ENCODE measurements around the gene CNOT4. TPM values are rescaled to one million over a fixed set of nuclear protein-coding genes. Genes with fewer than 3 reads are reported as not detected.

Gene CNOT4
- total RNA-seq, 1 donor from 2014 or later, result 16.2 TPM

DNA sequence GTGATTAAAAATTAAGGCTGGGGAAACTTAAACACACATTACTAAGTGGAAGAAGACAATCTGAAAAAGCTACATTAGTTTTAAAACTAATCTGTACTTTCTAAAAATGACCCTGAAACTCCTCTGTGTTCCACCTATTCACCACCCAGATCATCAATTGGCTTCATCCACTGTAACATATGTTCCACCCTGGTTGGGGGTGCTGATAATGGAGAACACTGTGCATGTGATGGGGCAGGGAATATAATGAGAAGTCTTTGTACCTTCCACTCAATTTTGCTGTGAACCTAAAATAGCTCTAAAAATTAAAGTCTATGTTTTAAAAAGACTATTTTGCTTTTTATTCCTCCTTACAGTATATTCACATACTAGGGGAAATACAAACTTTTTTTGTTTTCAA lies 132.7 kb downstream of the CNOT4 start:
- no peak overlapping the region for H3K9ac ChIP-seq (ENCODE audit: low read depth in 1 of 3, low read length in 3 of 3)
- no peaks in the 10 kb centered on the region for H3K27me3 ChIP-seq (ENCODE audit: control insufficient read depth in 3 of 3, insufficient read depth in 3 of 3, low read length in 3 of 3)
- H3K27ac ChIP-seq (ENCODE audit: low read depth, low read length), result no peak overlapping the region
- H3K4me1 ChIP-seq (ENCODE audit: control insufficient read depth in 3 of 3, insufficient read depth in 3 of 3, low read length in 3 of 3), result no peaks in the 10 kb centered on the region
- H3K9me3 ChIP-seq (ENCODE audit: control insufficient read depth in 3 of 3, low read length in 3 of 3), result no peaks in the 10 kb centered on the region
- H3K4me3 ChIP-seq (ENCODE audit: low read length in 3 of 3), result no peak overlapping the region
- H3K36me3 ChIP-seq (ENCODE audit: control insufficient read depth in 3 of 3, insufficient read depth in 3 of 3, low read length in 3 of 3), result peaks cover 0 to 2% (median 0%) of the 10 kb centered on the region in 3 donors

DNA sequence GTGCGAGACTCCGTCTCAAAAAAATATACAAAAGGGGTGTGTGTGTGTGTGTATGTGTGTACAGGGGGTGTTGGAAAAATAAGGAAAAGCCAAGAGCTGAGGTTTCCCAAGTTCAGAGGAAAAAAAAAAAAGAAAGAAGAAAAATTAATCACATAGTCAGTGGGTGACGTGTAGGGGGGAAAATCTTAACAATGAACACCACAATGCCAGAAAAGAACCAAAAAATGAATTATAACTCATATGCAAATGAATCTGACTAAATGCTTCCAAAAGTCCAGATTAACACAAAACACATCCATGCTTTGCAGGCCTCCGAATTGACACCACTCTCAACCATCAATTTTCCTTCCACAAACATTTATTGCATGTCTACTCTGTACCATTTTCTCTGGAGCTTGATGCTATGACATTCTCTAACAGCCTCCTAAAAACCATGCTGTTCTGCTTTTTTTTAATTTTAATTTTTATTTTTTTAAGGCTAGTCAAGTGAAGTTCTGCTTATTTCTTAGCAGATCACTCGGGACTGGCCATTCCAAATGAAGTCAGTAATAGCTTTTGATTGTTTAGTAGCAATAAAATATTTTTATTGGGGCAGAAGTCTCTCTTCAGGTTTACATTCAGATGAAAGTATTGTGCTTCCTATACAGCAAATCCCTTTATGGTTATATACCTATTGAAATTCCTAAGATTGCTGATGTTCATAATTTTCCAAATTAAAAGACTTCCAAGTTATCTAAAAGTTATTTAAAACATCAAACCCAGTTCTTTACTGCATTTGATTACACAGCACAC lies 133.8 kb downstream of the CNOT4 start:
- H3K4me3 ChIP-seq (ENCODE audit: low read length in 3 of 3), result no peak overlapping the region
- H3K4me1 ChIP-seq (ENCODE audit: control insufficient read depth in 3 of 3, insufficient read depth in 3 of 3, low read length in 3 of 3), result no peaks in the 10 kb centered on the region
- H3K9ac ChIP-seq (ENCODE audit: low read depth in 1 of 3, low read length in 3 of 3), result no peak overlapping the region
- no peaks in the 10 kb centered on the region for H3K36me3 ChIP-seq (ENCODE audit: control insufficient read depth in 3 of 3, insufficient read depth in 3 of 3, low read length in 3 of 3)
- H3K9me3 ChIP-seq (ENCODE audit: control insufficient read depth in 3 of 3, low read length in 3 of 3), result no peaks in the 10 kb centered on the region
- no peaks in the 10 kb centered on the region for H3K27me3 ChIP-seq (ENCODE audit: control insufficient read depth in 3 of 3, insufficient read depth in 3 of 3, low read length in 3 of 3)
- no peak overlapping the region for H3K27ac ChIP-seq (ENCODE audit: low read depth, low read length)

DNA sequence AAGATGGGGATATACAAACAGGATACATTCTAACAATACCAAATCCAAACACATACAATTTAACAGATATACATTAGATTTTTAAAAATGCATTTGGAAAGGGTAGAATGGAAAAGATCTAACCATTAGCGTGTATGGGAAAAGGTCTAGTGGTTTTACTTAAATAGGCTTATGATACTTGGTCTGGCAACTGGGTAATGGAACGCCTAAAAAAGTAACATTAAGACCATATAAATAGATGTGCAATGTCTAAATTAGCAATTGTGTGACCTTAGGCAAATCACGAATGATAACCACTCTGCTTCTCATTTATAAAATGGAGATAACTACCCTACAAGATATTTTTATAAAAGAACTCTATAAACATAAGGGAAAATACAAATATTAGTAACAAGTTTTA lies 135.2 kb downstream of the CNOT4 start:
- Histone ChIP-seq H3K9me3 (ENCODE audit: control insufficient read depth in 3 of 3, low read length in 3 of 3) (no peaks in the 10 kb centered on the region), H3K4me3 (ENCODE audit: low read length in 3 of 3) (no peak overlapping the region), H3K9ac (ENCODE audit: low read depth in 1 of 3, low read length in 3 of 3) (no peak overlapping the region), H3K27ac (ENCODE audit: low read depth, low read length) (no peak overlapping the region), H3K4me1 (ENCODE audit: control insufficient read depth in 3 of 3, insufficient read depth in 3 of 3, low read length in 3 of 3) (no peaks in the 10 kb centered on the region), H3K36me3 (ENCODE audit: control insufficient read depth in 3 of 3, insufficient read depth in 3 of 3, low read length in 3 of 3) (no peaks in the 10 kb centered on the region), H3K27me3 (ENCODE audit: control insufficient read depth in 3 of 3, insufficient read depth in 3 of 3, low read length in 3 of 3) (no peaks in the 10 kb centered on the region)

DNA sequence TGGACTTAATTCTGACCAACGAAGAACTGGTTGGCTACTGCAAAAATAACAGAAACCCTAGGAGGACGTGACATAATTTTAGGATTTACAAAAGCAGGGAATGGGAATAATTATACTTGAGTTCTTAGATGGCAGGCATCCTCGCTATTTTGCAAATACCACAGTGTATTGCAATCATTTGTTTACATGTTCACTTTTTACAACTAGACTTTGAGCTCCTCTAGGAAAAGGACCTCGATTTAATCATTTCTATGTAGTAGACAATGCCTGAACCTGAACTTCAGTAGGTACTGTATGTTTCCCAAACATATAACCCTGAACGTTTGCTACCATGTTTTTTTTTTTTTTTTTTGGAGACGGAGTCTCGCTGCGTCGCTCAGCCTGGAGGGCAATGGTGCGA lies 137.7 kb downstream of the CNOT4 start:
- H3K9ac ChIP-seq (ENCODE audit: low read depth in 1 of 3, low read length in 3 of 3), result no peak overlapping the region
- no peak overlapping the region for H3K27ac ChIP-seq (ENCODE audit: low read depth, low read length)
- H3K4me1 ChIP-seq (ENCODE audit: control insufficient read depth in 3 of 3, insufficient read depth in 3 of 3, low read length in 3 of 3), result peaks cover 0 to 2% (median 0%) of the 10 kb centered on the region in 3 donors
- H3K4me3 ChIP-seq (ENCODE audit: low read length in 3 of 3), result no peak overlapping the region
- H3K36me3 ChIP-seq (ENCODE audit: control insufficient read depth in 3 of 3, insufficient read depth in 3 of 3, low read length in 3 of 3), result no peaks in the 10 kb centered on the region
- H3K9me3 ChIP-seq (ENCODE audit: control insufficient read depth in 3 of 3, low read length in 3 of 3), result no peaks in the 10 kb centered on the region
- no peaks in the 10 kb centered on the region for H3K27me3 ChIP-seq (ENCODE audit: control insufficient read depth in 3 of 3, insufficient read depth in 3 of 3, low read length in 3 of 3)

DNA sequence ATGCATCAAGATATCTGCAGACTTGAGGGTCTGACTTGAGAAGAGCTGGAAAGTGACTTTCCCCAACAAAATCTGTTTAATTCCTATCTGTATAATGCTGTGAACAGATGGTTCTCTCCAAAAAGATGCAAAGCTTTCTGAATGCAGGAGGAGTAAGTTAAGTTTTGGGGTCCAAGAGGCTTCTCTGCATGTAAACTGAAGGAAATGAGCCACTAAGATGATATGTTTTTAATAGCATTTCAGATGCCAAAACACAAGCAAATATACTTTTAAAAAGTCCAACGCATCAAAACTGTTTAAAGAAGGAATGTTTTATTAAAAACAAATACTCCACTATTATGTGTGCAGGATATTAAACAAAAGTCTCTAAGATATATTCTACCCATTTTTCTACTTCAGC lies 139.2 kb downstream of the CNOT4 start:
- Histone ChIP-seq H3K4me1 (ENCODE audit: control insufficient read depth in 3 of 3, insufficient read depth in 3 of 3, low read length in 3 of 3) (peaks cover 5 to 11% (median 5%) of the 10 kb centered on the region in 3 donors), H3K4me3 (ENCODE audit: low read length in 3 of 3) (no peak overlapping the region), H3K27me3 (ENCODE audit: control insufficient read depth in 3 of 3, insufficient read depth in 3 of 3, low read length in 3 of 3) (no peaks in the 10 kb centered on the region), H3K9me3 (ENCODE audit: control insufficient read depth in 3 of 3, low read length in 3 of 3) (no peaks in the 10 kb centered on the region), H3K36me3 (ENCODE audit: control insufficient read depth in 3 of 3, insufficient read depth in 3 of 3, low read length in 3 of 3) (no peaks in the 10 kb centered on the region), H3K9ac (ENCODE audit: low read depth in 1 of 3, low read length in 3 of 3) (no peak overlapping the region), H3K27ac (ENCODE audit: low read depth, low read length) (no peak overlapping the region)

DNA sequence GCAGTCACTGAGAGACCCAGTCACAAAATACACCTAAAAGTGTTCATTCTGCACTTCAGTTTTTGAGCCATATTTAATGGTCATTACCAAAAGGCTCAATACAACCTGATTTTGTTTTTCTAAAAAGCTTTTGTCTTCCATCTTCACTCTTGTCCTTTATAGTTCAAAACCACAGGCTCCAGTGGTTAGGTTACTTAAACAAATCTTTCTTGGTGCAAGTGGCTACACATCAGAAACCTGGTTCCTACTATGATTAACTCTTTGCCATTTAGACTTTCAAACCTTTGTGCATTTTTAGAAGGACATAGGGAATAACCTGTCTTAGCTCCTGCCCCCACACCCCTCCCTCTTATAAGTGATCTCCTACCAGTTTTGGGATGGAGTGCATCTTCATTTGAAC lies 140.5 kb downstream of the CNOT4 start:
- Histone ChIP-seq H3K36me3 (ENCODE audit: control insufficient read depth in 3 of 3, insufficient read depth in 3 of 3, low read length in 3 of 3) (no peaks in the 10 kb centered on the region), H3K27me3 (ENCODE audit: control insufficient read depth in 3 of 3, insufficient read depth in 3 of 3, low read length in 3 of 3) (no peaks in the 10 kb centered on the region), H3K4me1 (ENCODE audit: control insufficient read depth in 3 of 3, insufficient read depth in 3 of 3, low read length in 3 of 3) (peaks cover 5 to 11% (median 6%) of the 10 kb centered on the region in 3 donors), H3K9me3 (ENCODE audit: control insufficient read depth in 3 of 3, low read length in 3 of 3) (no peaks in the 10 kb centered on the region), H3K4me3 (ENCODE audit: low read length in 3 of 3) (no peak overlapping the region), H3K9ac (ENCODE audit: low read depth in 1 of 3, low read length in 3 of 3) (no peak overlapping the region), H3K27ac (ENCODE audit: low read depth, low read length) (no peak overlapping the region)

DNA sequence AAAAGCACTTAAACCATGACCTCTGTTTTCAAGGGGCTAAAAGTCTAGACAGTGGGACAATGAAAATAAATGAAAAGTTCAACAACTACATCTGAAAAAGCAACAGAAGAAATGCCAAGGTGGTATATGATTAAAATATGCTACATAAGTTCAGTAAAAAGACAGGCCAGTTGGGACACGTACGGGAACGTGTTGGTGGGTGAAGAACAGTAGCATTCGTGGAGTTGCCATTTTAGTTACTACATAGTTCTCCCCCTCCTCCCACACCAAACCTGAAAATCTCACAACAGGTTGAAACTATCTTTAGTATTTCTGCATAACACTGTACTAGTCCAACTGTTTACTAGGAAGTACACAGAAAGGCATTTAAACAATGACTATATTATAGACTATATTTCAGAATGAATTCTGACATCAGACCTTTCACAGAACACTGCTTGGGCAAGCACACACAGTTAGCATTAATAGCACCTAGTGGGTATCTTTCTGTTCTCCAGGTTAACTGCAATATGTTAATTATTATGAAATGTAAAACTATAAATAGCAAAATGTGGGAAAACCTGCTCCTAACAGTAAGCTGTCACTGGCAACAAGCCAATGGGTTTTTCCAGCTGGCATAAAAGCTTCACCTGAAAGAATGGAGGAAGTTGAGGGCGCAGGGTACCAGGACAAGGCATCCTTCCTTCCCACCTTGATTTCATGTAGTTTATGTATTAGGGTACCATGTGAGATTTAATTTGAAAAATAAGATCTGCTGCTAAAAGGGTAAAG lies 141.3 kb downstream of the CNOT4 start:
- H3K36me3 ChIP-seq (ENCODE audit: control insufficient read depth in 3 of 3, insufficient read depth in 3 of 3, low read length in 3 of 3), result no peaks in the 10 kb centered on the region
- peaks cover 5 to 11% (median 6%) of the 10 kb centered on the region in 3 donors for H3K4me1 ChIP-seq (ENCODE audit: control insufficient read depth in 3 of 3, insufficient read depth in 3 of 3, low read length in 3 of 3)
- H3K27ac ChIP-seq (ENCODE audit: low read depth, low read length), result no peak overlapping the region
- no peaks in the 10 kb centered on the region for H3K9me3 ChIP-seq (ENCODE audit: control insufficient read depth in 3 of 3, low read length in 3 of 3)
- H3K27me3 ChIP-seq (ENCODE audit: control insufficient read depth in 3 of 3, insufficient read depth in 3 of 3, low read length in 3 of 3), result no peaks in the 10 kb centered on the region
- no peak overlapping the region for H3K4me3 ChIP-seq (ENCODE audit: low read length in 3 of 3)
- H3K9ac ChIP-seq (ENCODE audit: low read depth in 1 of 3, low read length in 3 of 3), result no peak overlapping the region

DNA sequence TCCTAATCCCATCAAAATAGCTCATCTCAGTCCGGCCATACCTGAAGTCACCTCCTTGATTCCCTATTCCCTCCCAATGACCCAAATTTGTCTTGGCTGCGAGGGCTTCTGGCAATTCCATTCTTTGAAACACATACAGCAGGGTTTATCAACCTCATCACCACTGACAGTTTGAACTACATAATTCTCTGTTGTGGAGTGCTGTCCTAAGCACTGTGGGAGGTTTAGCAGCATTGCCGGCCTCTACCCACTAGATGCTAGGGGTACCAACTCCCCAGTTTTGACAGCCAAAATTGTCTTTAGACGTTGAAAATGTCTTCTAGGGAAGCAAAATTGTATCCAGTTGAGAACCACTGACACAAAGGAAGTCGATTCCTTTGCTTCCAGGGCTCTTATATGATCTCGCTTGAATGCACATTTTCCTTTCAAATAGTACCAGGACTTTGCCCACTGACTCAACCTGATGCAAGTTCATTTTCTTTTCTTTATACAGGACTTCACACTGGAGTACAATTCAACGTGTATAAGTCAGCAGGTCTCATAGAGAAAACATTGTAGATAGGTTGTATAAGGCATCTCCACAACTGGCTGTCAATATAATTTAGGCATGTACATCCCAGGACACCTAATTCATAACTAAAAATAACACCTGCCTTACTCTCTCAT lies 142.9 kb downstream of the CNOT4 start:
- Histone ChIP-seq H3K9me3 (ENCODE audit: control insufficient read depth in 3 of 3, low read length in 3 of 3) (no peaks in the 10 kb centered on the region), H3K9ac (ENCODE audit: low read depth in 1 of 3, low read length in 3 of 3) (no peak overlapping the region), H3K27ac (ENCODE audit: low read depth, low read length) (no peak overlapping the region), H3K4me3 (ENCODE audit: low read length in 3 of 3) (no peak overlapping the region), H3K36me3 (ENCODE audit: control insufficient read depth in 3 of 3, insufficient read depth in 3 of 3, low read length in 3 of 3) (peaks cover 0 to 4% (median 3%) of the 10 kb centered on the region in 3 donors), H3K4me1 (ENCODE audit: control insufficient read depth in 3 of 3, insufficient read depth in 3 of 3, low read length in 3 of 3) (peaks cover 5 to 11% (median 6%) of the 10 kb centered on the region in 3 donors), H3K27me3 (ENCODE audit: control insufficient read depth in 3 of 3, insufficient read depth in 3 of 3, low read length in 3 of 3) (no peaks in the 10 kb centered on the region)

DNA sequence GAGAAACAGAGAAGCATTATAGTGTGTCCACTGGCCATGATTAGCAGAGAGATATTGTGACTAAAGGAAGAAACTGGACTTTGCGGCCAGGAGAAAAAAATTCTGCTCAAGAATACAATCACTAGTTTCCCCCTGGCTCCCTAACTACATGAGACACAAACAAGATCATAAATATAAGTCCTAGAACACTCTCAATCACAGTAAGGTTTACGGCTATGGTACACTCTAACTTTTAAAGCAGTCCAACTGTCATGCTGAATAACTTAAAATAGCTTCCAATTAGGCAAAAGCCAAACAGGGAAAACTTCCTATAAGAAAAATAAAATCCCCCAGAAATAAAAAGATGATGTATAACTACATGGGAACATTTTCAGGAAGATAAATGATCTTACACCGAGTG lies 144.2 kb downstream of the CNOT4 start:
- peaks cover 5 to 11% (median 6%) of the 10 kb centered on the region in 3 donors for H3K4me1 ChIP-seq (ENCODE audit: control insufficient read depth in 3 of 3, insufficient read depth in 3 of 3, low read length in 3 of 3)
- H3K4me3 ChIP-seq (ENCODE audit: low read length in 3 of 3), result no peak overlapping the region
- H3K27me3 ChIP-seq (ENCODE audit: control insufficient read depth in 3 of 3, insufficient read depth in 3 of 3, low read length in 3 of 3), result no peaks in the 10 kb centered on the region
- H3K9ac ChIP-seq (ENCODE audit: low read depth in 1 of 3, low read length in 3 of 3), result no peak overlapping the region
- H3K27ac ChIP-seq (ENCODE audit: low read depth, low read length), result no peak overlapping the region
- H3K36me3 ChIP-seq (ENCODE audit: control insufficient read depth in 3 of 3, insufficient read depth in 3 of 3, low read length in 3 of 3), result peaks cover 0 to 7% (median 3%) of the 10 kb centered on the region in 3 donors
- H3K9me3 ChIP-seq (ENCODE audit: control insufficient read depth in 3 of 3, low read length in 3 of 3), result no peaks in the 10 kb centered on the region

DNA sequence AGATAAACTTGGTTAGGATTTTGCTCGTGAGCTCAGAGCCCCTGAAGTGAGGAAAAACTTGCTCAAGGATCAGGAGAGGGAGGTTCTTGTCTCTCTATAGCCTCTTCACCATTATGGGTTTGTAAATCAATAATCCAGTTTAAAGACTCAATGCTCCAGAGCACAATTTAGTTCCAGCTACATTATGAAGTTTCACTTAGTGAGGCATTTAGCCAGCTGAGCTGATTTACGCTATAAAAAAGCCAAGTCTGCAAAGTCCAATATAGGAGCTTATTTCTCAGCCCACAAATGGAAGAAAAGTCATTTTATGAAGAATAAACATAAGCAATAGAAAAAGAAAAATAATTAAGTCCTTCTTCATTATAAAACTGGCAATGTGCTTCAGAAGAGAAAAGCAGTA lies 145.7 kb downstream of the CNOT4 start:
- Histone ChIP-seq H3K27me3 (ENCODE audit: control insufficient read depth in 3 of 3, insufficient read depth in 3 of 3, low read length in 3 of 3) (no peaks in the 10 kb centered on the region), H3K36me3 (ENCODE audit: control insufficient read depth in 3 of 3, insufficient read depth in 3 of 3, low read length in 3 of 3) (peaks cover 0 to 7% (median 3%) of the 10 kb centered on the region in 3 donors), H3K27ac (ENCODE audit: low read depth, low read length) (no peak overlapping the region), H3K9ac (ENCODE audit: low read depth in 1 of 3, low read length in 3 of 3) (no peak overlapping the region), H3K4me1 (ENCODE audit: control insufficient read depth in 3 of 3, insufficient read depth in 3 of 3, low read length in 3 of 3) (peaks cover 5 to 11% (median 6%) of the 10 kb centered on the region in 3 donors), H3K9me3 (ENCODE audit: control insufficient read depth in 3 of 3, low read length in 3 of 3) (no peaks in the 10 kb centered on the region), H3K4me3 (ENCODE audit: low read length in 3 of 3) (no peak overlapping the region)

Measured in skeletal muscle tissue (tissue), 4 donors.